Measurements from ENCODE around the gene ZFP36.

The ZFP36 gene

GRCh38 chr19:39408392-39409207 lies 2.0 kb downstream of the ZFP36 start:
- H3K9me3 ChIP-seq (ENCODE audit: insufficient read depth, low read length): no peaks in the 10 kb centered on the region
- H3K9ac ChIP-seq (ENCODE audit: insufficient read length, low read depth): peak overlapping the region; percentile 10
- no peak for DNase-seq (ENCODE audit: low read depth, low spot score)
- H3K4me1 ChIP-seq (ENCODE audit: insufficient read depth, insufficient read length): peaks cover 11% of the 10 kb centered on the region
- H3K4me3 ChIP-seq (ENCODE audit: insufficient read length, low read depth): no peak overlapping the region
- no peak for TF ChIP-seq ZNF274 (IDR thresholded peaks at IDR 0.05; ENCODE audit: low read depth, low read length)
- no peak for TF ChIP-seq YY1 (IDR thresholded peaks at IDR 0.05; ENCODE audit: insufficient read depth, insufficient read length)
- no peak for TF ChIP-seq SUZ12 (IDR thresholded peaks at IDR 0.05; ENCODE audit: extremely low read depth, insufficient read depth, insufficient read length)
- H3K36me3 ChIP-seq (ENCODE audit: insufficient read depth, insufficient read length, low read length): peaks cover 10% of the 10 kb centered on the region
- H3K27me3 ChIP-seq (ENCODE audit: insufficient read depth, insufficient read length): no peaks in the 10 kb centered on the region

GRCh38 chr19:39409208-39410016 lies 2.8 kb downstream of the ZFP36 start:
- Histone ChIP-seq H3K36me3 (ENCODE audit: insufficient read depth, insufficient read length, low read length) (peaks cover 10% of the 10 kb centered on the region), H3K9me3 (ENCODE audit: insufficient read depth, low read length) (no peaks in the 10 kb centered on the region), H3K4me1 (ENCODE audit: insufficient read depth, insufficient read length) (peaks cover 12% of the 10 kb centered on the region), H3K4me3 (ENCODE audit: insufficient read length, low read depth) (peak overlapping the region; percentile 56), H3K9ac (ENCODE audit: insufficient read length, low read depth) (peak overlapping the region; percentile 85), H3K27me3 (ENCODE audit: insufficient read depth, insufficient read length) (no peaks in the 10 kb centered on the region)
- TF ChIP-seq SUZ12 (IDR thresholded peaks at IDR 0.05; ENCODE audit: extremely low read depth, insufficient read depth, insufficient read length): no peak
- TF ChIP-seq YY1 (IDR thresholded peaks at IDR 0.05; ENCODE audit: insufficient read depth, insufficient read length): no peak
- no peak for TF ChIP-seq ZNF274 (IDR thresholded peaks at IDR 0.05; ENCODE audit: low read depth, low read length)
- no peak for DNase-seq (ENCODE audit: low read depth, low spot score)

- H3K9me3 ChIP-seq (ENCODE audit: insufficient read depth, low read length): no peaks in the 10 kb centered on the region
- DNase-seq (ENCODE audit: low read depth, low spot score): no peak
- H3K27me3 ChIP-seq (ENCODE audit: insufficient read depth, insufficient read length): no peaks in the 10 kb centered on the region
- no peak for TF ChIP-seq YY1 (IDR thresholded peaks at IDR 0.05; ENCODE audit: insufficient read depth, insufficient read length)
- TF ChIP-seq SUZ12 (IDR thresholded peaks at IDR 0.05; ENCODE audit: extremely low read depth, insufficient read depth, insufficient read length): no peak
- no peak for TF ChIP-seq ZNF274 (IDR thresholded peaks at IDR 0.05; ENCODE audit: low read depth, low read length)
- peak overlapping the region; percentile 56 for H3K4me3 ChIP-seq (ENCODE audit: insufficient read length, low read depth)
- H3K4me1 ChIP-seq (ENCODE audit: insufficient read depth, insufficient read length): peaks cover 18% of the 10 kb centered on the region
- peaks cover 17% of the 10 kb centered on the region for H3K36me3 ChIP-seq (ENCODE audit: insufficient read depth, insufficient read length, low read length)
- peak overlapping the region; percentile 85 for H3K9ac ChIP-seq (ENCODE audit: insufficient read length, low read depth)
Measured at GRCh38 chr19:39410017-39410830, 3.6 kb downstream of the ZFP36 start.

- Histone ChIP-seq H3K4me3 (ENCODE audit: insufficient read length, low read depth) (no peak overlapping the region), H3K4me1 (ENCODE audit: insufficient read depth, insufficient read length) (peaks cover 18% of the 10 kb centered on the region), H3K9ac (ENCODE audit: insufficient read length, low read depth) (no peak overlapping the region), H3K27me3 (ENCODE audit: insufficient read depth, insufficient read length) (no peaks in the 10 kb centered on the region), H3K9me3 (ENCODE audit: insufficient read depth, low read length) (no peaks in the 10 kb centered on the region), H3K36me3 (ENCODE audit: insufficient read depth, insufficient read length, low read length) (peaks cover 22% of the 10 kb centered on the region)
- TF ChIP-seq ZNF274 (IDR thresholded peaks at IDR 0.05; ENCODE audit: low read depth, low read length) (no peak), SUZ12 (IDR thresholded peaks at IDR 0.05; ENCODE audit: extremely low read depth, insufficient read depth, insufficient read length) (no peak), YY1 (IDR thresholded peaks at IDR 0.05; ENCODE audit: insufficient read depth, insufficient read length) (no peak)
- DNase-seq (ENCODE audit: low read depth, low spot score): no peak
Measured at GRCh38 chr19:39410831-39411080, 4.1 kb downstream of the ZFP36 start.

- H3K27me3 ChIP-seq (ENCODE audit: insufficient read depth, insufficient read length): no peaks in the 10 kb centered on the region
- H3K4me1 ChIP-seq (ENCODE audit: insufficient read depth, insufficient read length): peaks cover 18% of the 10 kb centered on the region
- H3K9ac ChIP-seq (ENCODE audit: insufficient read length, low read depth): no peak overlapping the region
- no peaks in the 10 kb centered on the region for H3K9me3 ChIP-seq (ENCODE audit: insufficient read depth, low read length)
- H3K36me3 ChIP-seq (ENCODE audit: insufficient read depth, insufficient read length, low read length): peaks cover 27% of the 10 kb centered on the region
- TF ChIP-seq SUZ12 (IDR thresholded peaks at IDR 0.05; ENCODE audit: extremely low read depth, insufficient read depth, insufficient read length): no peak
- TF ChIP-seq ZNF274 (IDR thresholded peaks at IDR 0.05; ENCODE audit: low read depth, low read length): no peak
- no peak for TF ChIP-seq YY1 (IDR thresholded peaks at IDR 0.05; ENCODE audit: insufficient read depth, insufficient read length)
- no peak overlapping the region for H3K4me3 ChIP-seq (ENCODE audit: insufficient read length, low read depth)
- DNase-seq (ENCODE audit: low read depth, low spot score): no peak
Measured at GRCh38 chr19:39411081-39411831, 4.6 kb downstream of the ZFP36 start.

GRCh38 chr19:39411832-39412099 lies 5.1 kb downstream of the ZFP36 start:
- no peak for DNase-seq (ENCODE audit: low read depth, low spot score)
- peak overlapping the region; percentile 28 for H3K4me3 ChIP-seq (ENCODE audit: insufficient read length, low read depth)
- no peaks in the 10 kb centered on the region for H3K27me3 ChIP-seq (ENCODE audit: insufficient read depth, insufficient read length)
- no peaks in the 10 kb centered on the region for H3K9me3 ChIP-seq (ENCODE audit: insufficient read depth, low read length)
- TF ChIP-seq ZNF274 (IDR thresholded peaks at IDR 0.05; ENCODE audit: low read depth, low read length) (no peak), YY1 (IDR thresholded peaks at IDR 0.05; ENCODE audit: insufficient read depth, insufficient read length) (no peak), SUZ12 (IDR thresholded peaks at IDR 0.05; ENCODE audit: extremely low read depth, insufficient read depth, insufficient read length) (no peak)
- H3K4me1 ChIP-seq (ENCODE audit: insufficient read depth, insufficient read length): peaks cover 20% of the 10 kb centered on the region
- H3K9ac ChIP-seq (ENCODE audit: insufficient read length, low read depth): peak overlapping the region; percentile 62
- peaks cover 31% of the 10 kb centered on the region for H3K36me3 ChIP-seq (ENCODE audit: insufficient read depth, insufficient read length, low read length)
